GM12878 (cell line): ENCODE data around the gene CCDC71. TPM values are rescaled to one million over a fixed set of nuclear protein-coding genes. Genes with fewer than 3 reads are reported as not detected.
A peak's percentile ranks its signal among the peaks of the same experiment; 100 is the strongest.

Experiments
- ATAC-seq: fragments of 200-7000 bp; cut with Tn5 transposase; 3 replicates; pipeline ENCODE4 v1.9.1; 2020; ENCODE audit warnings: mild to moderate bottlenecking, moderate library complexity
- BruUV-seq: library from RNA; stranded (reverse); fragments of 400-500 nt; replicated peaks from 2 replicates; lab custom pipeline; 2021; lab: Mats Ljungman, UMichigan
- CTCF ChIA-PET: fragments of 300-600 bp; sonication (Branson Sonifier 250); formaldehyde crosslinking; extraction: SDS; loops from one replicate; lab custom pipeline; 2021; ENCODE audit warnings: inconsistent platforms; lab: Yijun Ruan, JAX
- POLR2A ChIA-PET: fragments of 350-600 bp; formaldehyde crosslinking; extraction: SDS; loops from one replicate; lab custom pipeline; 2021; ENCODE audit warnings: inconsistent platforms; lab: Charles Lee
- RAD21 ChIA-PET: fragments of 300-600 bp; sonication (Branson Sonifier 250); formaldehyde crosslinking; loops from one replicate; lab custom pipeline; 2023; ENCODE audit warnings: antibody characterized with exemption; ENCODE audit not compliant: unreplicated experiment; lab: Charles Lee
- SMC1A ChIA-PET: fragments of 300-600 bp; sonication (Branson Sonifier 250); formaldehyde crosslinking; loops from one replicate; lab custom pipeline; 2023; ENCODE audit not compliant: unreplicated experiment, uncharacterized antibody; lab: Charles Lee
- DNase-seq: peaks from one replicate; pipeline ENCODE4 v3.0.0-alpha.2; 2011; ENCODE audit warnings: low read depth, low spot score
- FAIRE-seq: peaks from 3 replicates; lab custom pipeline; 2011; peaks lifted over from hg19 to GRCh38; lab: Jason Lieb, UNC
- H2AFZ ChIP-seq: 2 replicates; pipeline ENCODE4 v1.6.0; 2011; ENCODE audit warnings: low read depth, low read length, control low read depth; ENCODE audit not compliant: control insufficient read depth
- H3K27ac ChIP-seq: 2 replicates; pipeline ENCODE4 v1.5.1; 2011; ENCODE audit warnings: control low read depth; ENCODE audit not compliant: control insufficient read depth, insufficient read depth
- H3K27me3 ChIP-seq, 2 experiments: replicated peaks in 1 of 2; 2 replicates each; pipeline versions ENCODE4 v1.6.0 to v1.6.1; 2011; ENCODE audit warnings: low read length in 1 of 2; ENCODE audit not compliant: control insufficient read depth in 2 of 2, insufficient read depth in 2 of 2
- H3K36me3 ChIP-seq, 2 experiments: 2 replicates each; pipeline ENCODE4 v1.5.1; 2011; ENCODE audit warnings: low read length in 1 of 2; ENCODE audit not compliant: control insufficient read depth in 2 of 2, insufficient read depth in 2 of 2
- H3K4me1 ChIP-seq: 2 replicates; pipeline ENCODE4 v1.6.1; 2011; ENCODE audit warnings: mild to moderate bottlenecking, low read length, moderate library complexity, mixed read lengths; ENCODE audit not compliant: control insufficient read depth, insufficient read depth
- H3K4me2 ChIP-seq: 2 replicates; pipeline ENCODE4 v1.6.0; 2011; ENCODE audit warnings: control low read depth; ENCODE audit not compliant: control insufficient read depth, insufficient read depth
- H3K4me3 ChIP-seq: fragments of 200-600 bp; sonication (generic); 2 replicates; pipeline ENCODE4 v1.5.1; 2016
- H3K79me2 ChIP-seq: 2 replicates; pipeline ENCODE4 v1.6.0; 2011; ENCODE audit warnings: low read length; ENCODE audit not compliant: control insufficient read depth, insufficient read depth
- H3K9ac ChIP-seq: 2 replicates; pipeline ENCODE4 v1.8.0; 2011; ENCODE audit warnings: low read length, control low read depth, mixed read lengths; ENCODE audit not compliant: control insufficient read depth, insufficient read depth
- H3K9me3 ChIP-seq: replicated peaks from 3 replicates; pipeline ENCODE4 v1.5.1; 2011; ENCODE audit warnings: mild to moderate bottlenecking, low read length; ENCODE audit not compliant: control insufficient read depth, insufficient read depth
- H4K20me1 ChIP-seq: 2 replicates; pipeline ENCODE4 v1.6.0; 2011; ENCODE audit not compliant: control insufficient read depth, insufficient read depth
- BCL11A ChIP-seq: IDR thresholded peaks from 2 replicates; pipeline ENCODE4 v1.6.1; 2011; ENCODE audit warnings: low read depth, low read length
- ESRRA ChIP-seq: IDR thresholded peaks from 2 replicates; pipeline ENCODE4 v1.6.1; 2012; ENCODE audit warnings: mild to moderate bottlenecking, low read length, improper control_type of control experiment
- NR2C1 ChIP-seq: fragments of 450-650 bp; IDR thresholded peaks from 2 replicates; pipeline ENCODE4 v1.6.1; 2017; ENCODE audit warnings: antibody characterized with exemption, mild to moderate bottlenecking, moderate library complexity
- NR2C2 ChIP-seq: IDR thresholded peaks from 2 replicates; pipeline ENCODE4 v1.6.1; 2011; ENCODE audit warnings: borderline replicate concordance, low read depth; ENCODE audit not compliant: control insufficient read depth, insufficient read length
- NR2F1 ChIP-seq: fragments of 450-650 bp; conservative IDR thresholded peaks from 2 replicates; pipeline ENCODE4 v1.6.1; 2017; ENCODE audit warnings: mild to moderate bottlenecking
- POLR2AphosphoS5 ChIP-seq: IDR thresholded peaks from 2 replicates; pipeline ENCODE4 v1.6.1; 2011; ENCODE audit warnings: mild to moderate bottlenecking, low read length, inconsistent platforms
- RAD21 ChIP-seq: IDR thresholded peaks from 2 replicates; pipeline ENCODE4 v1.6.1; 2011; ENCODE audit warnings: mild to moderate bottlenecking, low read depth, low read length, moderate library complexity; ENCODE audit not compliant: insufficient read depth
- RBBP5 ChIP-seq: fragments of 200-600 bp; sonication (generic); conservative IDR thresholded peaks from 2 replicates; pipeline ENCODE4 v1.6.1; 2016
- RELA ChIP-seq: fragments of 450-650 bp; IDR thresholded peaks from 2 replicates; pipeline ENCODE4 v1.8.0; 2014; ENCODE audit warnings: borderline replicate concordance; ENCODE audit not compliant: partially characterized antibody
- SIX5 ChIP-seq: IDR thresholded peaks from 2 replicates; pipeline ENCODE4 v1.6.1; 2011; ENCODE audit warnings: mild to moderate bottlenecking, low read depth, low read length, moderate library complexity; ENCODE audit not compliant: severe bottlenecking
- SMC3 ChIP-seq: IDR thresholded peaks from 2 replicates; pipeline ENCODE4 v1.6.1; 2011; ENCODE audit warnings: low read length, improper control_type of control experiment, borderline replicate concordance
- SPI1 ChIP-seq: IDR thresholded peaks from 2 replicates; pipeline ENCODE4 v1.6.1; 2011; ENCODE audit warnings: low read depth, mild to moderate bottlenecking, low read length, moderate library complexity, borderline replicate concordance; ENCODE audit not compliant: insufficient read depth
- WGBS: methylation state at CpG from one replicate; pipeline ENCODE4 v1.1.6; 2016; ENCODE audit warnings: low lambda C conversion rate; ENCODE audit not compliant: insufficient replicate concordance, insufficient coverage; ENCODE audit errors: missing lambda C conversion rate; 5-methylcytosine and 5-hydroxymethylcytosine counted together
- in situ Hi-C: fragments of 300-500 bp; cut with MboI; formaldehyde crosslinking; loops from 9 replicates; pipeline ENCODE4 v1.14.3; 2018; ENCODE audit warnings: mixed read lengths
- intact Hi-C: fragments of 100-400 bp; cut with micrococcal nuclease; formaldehyde crosslinking; loops from one replicate; pipeline ENCODE4 v1.14.2; 2022; ENCODE audit not compliant: unreplicated experiment
- polyA plus RNA-seq, 11 experiments: library from polyadenylated mRNA; depleted of rRNA in 4 of 11; unstranded in 6 of 11; stranded (reverse) in 5 of 11; fragments of >200 nt; fragmentation: Nextera tagmentation in 4 of 11; fragmentation: Illumina TruSeq in 1 of 11; extraction: Ambion mirVana in 4 of 11; extraction: Trizol in 1 of 11; gene quantifications; 1 replicate in 1 of 11; 2 replicates in 10 of 11; pipeline versions ENCODE4 v1.2.1 to v1.2.3, GENCODE V29; 2011 to 2016; ENCODE audit warnings: inconsistent platforms in 2 of 11, missing spikeins in 2 of 11, low read depth in 1 of 11
- total RNA-seq, 4 experiments: library from RNA; depleted of rRNA in 3 of 4; stranded (reverse); fragments of >200 nt in 3 of 4; fragmentation: Illumina TruSeq in 1 of 4; extraction: Trizol in 1 of 4; gene quantifications; 2 replicates each; pipeline versions ENCODE4 v1.2.1 to v1.2.3, GENCODE V29; 2013 to 2021
- TF ChIP-seq, protein P1 (sequence below), 3 experiments: IDR thresholded peaks in 2 of 3; conservative IDR thresholded peaks in 1 of 3; 2 replicates each; pipeline ENCODE4 v1.5.1; 2011; ENCODE audit warnings: low read depth in 3 of 3, low read length in 3 of 3, mild to moderate bottlenecking in 3 of 3, control low read depth in 2 of 3, moderate library complexity in 2 of 3, inconsistent platforms in 1 of 3, mixed read lengths in 1 of 3; ENCODE audit not compliant: control insufficient read depth in 2 of 3, insufficient read depth in 1 of 3; ENCODE audit errors: extremely low read depth in 1 of 3
- TF ChIP-seq, protein P2 (sequence below): fragments of 450-650 bp; formaldehyde crosslinking; IDR thresholded peaks from 2 replicates; pipeline ENCODE4 v1.5.0; 2022; ENCODE audit warnings: mild to moderate bottlenecking, missing genetic modification characterization
- TF ChIP-seq, protein P3 (sequence below): IDR thresholded peaks from 2 replicates; pipeline ENCODE4 v1.6.1; 2011; ENCODE audit warnings: mild to moderate bottlenecking, low read depth, low read length, moderate library complexity; ENCODE audit not compliant: insufficient replicate concordance

Gene CCDC71
- total and polyA plus RNA-seq, 10 of the 15 experiments (the other 5 are each of a cell fraction or from before 2014, with no cell fraction given) = 0.20 to 38.0 (median 16.1) TPM

DNA sequence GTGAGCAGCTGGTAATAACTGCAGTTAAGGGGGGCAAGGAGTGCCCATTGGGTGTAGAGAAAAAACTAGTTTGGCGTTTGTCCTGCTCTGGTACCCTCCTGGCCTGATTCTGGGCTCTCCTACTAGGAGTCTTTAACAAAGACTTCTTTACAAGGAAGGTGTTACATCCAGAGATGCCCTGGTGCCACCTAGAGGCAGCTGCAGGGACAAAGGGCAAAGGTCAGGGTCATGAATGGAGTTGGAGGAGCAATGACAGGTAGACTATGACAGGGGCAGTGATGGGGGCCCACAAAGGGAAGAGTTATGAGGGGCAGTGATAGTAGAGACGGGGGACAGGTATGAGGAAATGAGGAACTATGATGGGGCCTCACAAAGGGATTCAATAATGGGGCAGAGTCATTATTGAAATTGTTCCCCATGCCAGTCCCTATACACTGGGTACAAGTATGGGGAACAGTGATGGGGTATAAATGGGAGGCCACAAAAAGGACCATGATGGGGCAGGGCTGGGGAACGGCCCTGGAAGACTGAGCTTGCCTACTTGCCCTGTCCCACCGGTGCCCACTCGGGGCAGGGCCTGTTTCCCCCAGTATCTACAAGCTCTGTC lies 7.9 kb downstream of the CCDC71 start:
- Histone ChIP-seq H3K27me3 (no peaks in the 10 kb centered on the region), H4K20me1 (no peaks in the 10 kb centered on the region), H3K4me3 (no peak overlapping the region), H3K4me2 (no peak overlapping the region), H3K27ac (no peak overlapping the region), H3K4me1 (no peaks in the 10 kb centered on the region), H3K9ac (no peak overlapping the region), H3K9me3 (no peaks in the 10 kb centered on the region), H3K79me2 (no peaks in the 10 kb centered on the region), H3K36me3 (peaks cover 2 to 3% of the 10 kb centered on the region in 2 experiments; a peak in 3 of 4 replicates), H2AFZ (no peak overlapping the region)
- WGBS = 40% methylated on average over 5 of the region's 5 CpGs
- in situ Hi-C loops = no loop called here
- ChIA-PET POLR2A (no interaction called here), RAD21 (interaction anchor here (1.2 to 1.4 kb wide), 2 partner anchors 129 to 170 kb away, joined by 3 to 8 read pairs; partner anchors contain the start of gene IMPDH2), CTCF (interaction anchor here (0.6 to 3.8 kb wide), 4 partner anchors 146 to 207 kb away, joined by 3 to 34 read pairs (median 3); no protein-coding TSS in a partner anchor), SMC1A (interaction anchor here (0.6 to 2.3 kb wide), 4 partner anchors 65 to 291 kb away, joined by 3 to 13 read pairs (median 3); no protein-coding TSS in a partner anchor)
- DNase-seq = peak; percentile 13
- peak; percentile 87 for ATAC-seq
- intact Hi-C loops = loop anchor here (2.0 kb wide), 1 partner anchor 171 kb away; no protein-coding TSS in a partner anchor
- BruUV-seq = no TSS peak
- no peak for FAIRE-seq
- TF ChIP-seq, protein P1, sequence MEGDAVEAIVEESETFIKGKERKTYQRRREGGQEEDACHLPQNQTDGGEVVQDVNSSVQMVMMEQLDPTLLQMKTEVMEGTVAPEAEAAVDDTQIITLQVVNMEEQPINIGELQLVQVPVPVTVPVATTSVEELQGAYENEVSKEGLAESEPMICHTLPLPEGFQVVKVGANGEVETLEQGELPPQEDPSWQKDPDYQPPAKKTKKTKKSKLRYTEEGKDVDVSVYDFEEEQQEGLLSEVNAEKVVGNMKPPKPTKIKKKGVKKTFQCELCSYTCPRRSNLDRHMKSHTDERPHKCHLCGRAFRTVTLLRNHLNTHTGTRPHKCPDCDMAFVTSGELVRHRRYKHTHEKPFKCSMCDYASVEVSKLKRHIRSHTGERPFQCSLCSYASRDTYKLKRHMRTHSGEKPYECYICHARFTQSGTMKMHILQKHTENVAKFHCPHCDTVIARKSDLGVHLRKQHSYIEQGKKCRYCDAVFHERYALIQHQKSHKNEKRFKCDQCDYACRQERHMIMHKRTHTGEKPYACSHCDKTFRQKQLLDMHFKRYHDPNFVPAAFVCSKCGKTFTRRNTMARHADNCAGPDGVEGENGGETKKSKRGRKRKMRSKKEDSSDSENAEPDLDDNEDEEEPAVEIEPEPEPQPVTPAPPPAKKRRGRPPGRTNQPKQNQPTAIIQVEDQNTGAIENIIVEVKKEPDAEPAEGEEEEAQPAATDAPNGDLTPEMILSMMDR (IDR thresholded peaks at IDR 0.05 in 2 of 3, conservative IDR thresholded peaks at IDR 0.05 in 1 of 3; ENCODE audit: control insufficient read depth in 2 of 3, extremely low read depth in 1 of 3, insufficient read depth in 1 of 3, low read depth in 3 of 3, low read length in 3 of 3) = peak; percentile 63 to 77 (median 75)
- TF ChIP-seq, protein P2, sequence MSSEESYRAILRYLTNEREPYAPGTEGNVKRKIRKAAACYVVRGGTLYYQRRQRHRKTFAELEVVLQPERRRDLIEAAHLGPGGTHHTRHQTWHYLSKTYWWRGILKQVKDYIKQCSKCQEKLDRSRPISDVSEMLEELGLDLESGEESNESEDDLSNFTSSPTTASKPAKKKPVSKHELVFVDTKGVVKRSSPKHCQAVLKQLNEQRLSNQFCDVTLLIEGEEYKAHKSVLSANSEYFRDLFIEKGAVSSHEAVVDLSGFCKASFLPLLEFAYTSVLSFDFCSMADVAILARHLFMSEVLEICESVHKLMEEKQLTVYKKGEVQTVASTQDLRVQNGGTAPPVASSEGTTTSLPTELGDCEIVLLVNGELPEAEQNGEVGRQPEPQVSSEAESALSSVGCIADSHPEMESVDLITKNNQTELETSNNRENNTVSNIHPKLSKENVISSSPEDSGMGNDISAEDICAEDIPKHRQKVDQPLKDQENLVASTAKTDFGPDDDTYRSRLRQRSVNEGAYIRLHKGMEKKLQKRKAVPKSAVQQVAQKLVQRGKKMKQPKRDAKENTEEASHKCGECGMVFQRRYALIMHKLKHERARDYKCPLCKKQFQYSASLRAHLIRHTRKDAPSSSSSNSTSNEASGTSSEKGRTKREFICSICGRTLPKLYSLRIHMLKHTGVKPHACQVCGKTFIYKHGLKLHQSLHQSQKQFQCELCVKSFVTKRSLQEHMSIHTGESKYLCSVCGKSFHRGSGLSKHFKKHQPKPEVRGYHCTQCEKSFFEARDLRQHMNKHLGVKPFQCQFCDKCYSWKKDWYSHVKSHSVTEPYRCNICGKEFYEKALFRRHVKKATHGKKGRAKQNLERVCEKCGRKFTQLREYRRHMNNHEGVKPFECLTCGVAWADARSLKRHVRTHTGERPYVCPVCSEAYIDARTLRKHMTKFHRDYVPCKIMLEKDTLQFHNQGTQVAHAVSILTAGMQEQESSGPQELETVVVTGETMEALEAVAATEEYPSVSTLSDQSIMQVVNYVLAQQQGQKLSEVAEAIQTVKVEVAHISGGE (CRISPR knock-in tag) = no peak
- TF ChIP-seq POLR2AphosphoS5 (0 out of 2 replicates have a peak, but pooled peaks have one; percentile 23), NR2F1 (peak; percentile 100), RELA (no peak), BCL11A (no peak), SMC3 (peak; percentile 7; the same call in 1 of the 2 replicates), RAD21 (peak; percentile 69), NR2C1 (peak; percentile 92), SPI1 (no peak), SIX5 (no peak), RBBP5 (no peak), NR2C2 (peak; percentile 79), ESRRA (peak; percentile 99)
- TF ChIP-seq, protein P3, sequence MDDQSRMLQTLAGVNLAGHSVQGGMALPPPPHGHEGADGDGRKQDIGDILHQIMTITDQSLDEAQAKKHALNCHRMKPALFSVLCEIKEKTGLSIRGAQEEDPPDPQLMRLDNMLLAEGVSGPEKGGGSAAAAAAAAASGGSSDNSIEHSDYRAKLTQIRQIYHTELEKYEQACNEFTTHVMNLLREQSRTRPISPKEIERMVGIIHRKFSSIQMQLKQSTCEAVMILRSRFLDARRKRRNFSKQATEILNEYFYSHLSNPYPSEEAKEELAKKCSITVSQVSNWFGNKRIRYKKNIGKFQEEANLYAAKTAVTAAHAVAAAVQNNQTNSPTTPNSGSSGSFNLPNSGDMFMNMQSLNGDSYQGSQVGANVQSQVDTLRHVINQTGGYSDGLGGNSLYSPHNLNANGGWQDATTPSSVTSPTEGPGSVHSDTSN = no peak
